ENCODE results near the gene DCN.

Gene DCN

GRCh38 chr12:91098941-91099340 is 83.7 kb downstream of the DCN start:
- DNase-seq, result no peak

DNA sequence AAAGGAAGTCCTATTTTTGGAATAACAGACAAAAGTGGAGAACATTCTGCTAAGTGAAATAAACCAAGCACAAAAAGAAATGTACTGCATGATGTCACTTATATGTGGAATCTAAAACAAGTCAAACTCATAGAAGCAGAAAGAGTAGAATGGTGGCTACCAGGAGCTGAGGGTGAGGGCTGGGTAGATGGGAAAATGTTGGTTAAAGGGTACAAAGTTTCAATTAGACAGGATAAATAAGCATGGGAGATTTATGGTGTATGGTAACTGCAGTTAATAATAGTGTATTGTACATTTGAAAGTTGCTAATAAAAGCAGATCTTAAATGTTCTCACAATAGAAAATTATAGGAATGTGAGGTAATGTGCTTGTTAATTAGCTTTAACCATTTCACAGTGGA is 84.2 kb downstream of the DCN start:
- no peak for DNase-seq

DNA sequence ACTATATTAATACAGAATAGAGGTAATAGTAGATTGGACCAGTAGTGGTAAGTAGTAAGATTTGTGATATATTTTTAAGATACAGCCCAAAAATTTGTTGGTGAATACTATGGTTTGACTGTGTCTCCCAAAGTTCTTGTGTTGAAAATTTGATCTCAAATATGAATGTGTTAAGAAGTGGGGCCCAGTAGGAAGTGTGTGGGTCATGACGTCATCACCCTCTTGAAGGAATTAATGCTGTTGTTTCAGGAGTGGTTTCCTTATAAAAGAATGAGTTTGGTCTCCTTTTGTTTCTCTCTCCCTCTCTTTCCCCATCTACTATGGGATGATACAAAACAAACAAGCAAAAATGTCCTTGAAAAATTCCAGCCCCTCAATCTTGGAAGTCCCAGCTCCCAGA is 87.7 kb downstream of the DCN start:
- no peak for DNase-seq

GRCh38 chr12:91094032-91094662 is 88.5 kb downstream of the DCN start:
- no peak for DNase-seq

DNA sequence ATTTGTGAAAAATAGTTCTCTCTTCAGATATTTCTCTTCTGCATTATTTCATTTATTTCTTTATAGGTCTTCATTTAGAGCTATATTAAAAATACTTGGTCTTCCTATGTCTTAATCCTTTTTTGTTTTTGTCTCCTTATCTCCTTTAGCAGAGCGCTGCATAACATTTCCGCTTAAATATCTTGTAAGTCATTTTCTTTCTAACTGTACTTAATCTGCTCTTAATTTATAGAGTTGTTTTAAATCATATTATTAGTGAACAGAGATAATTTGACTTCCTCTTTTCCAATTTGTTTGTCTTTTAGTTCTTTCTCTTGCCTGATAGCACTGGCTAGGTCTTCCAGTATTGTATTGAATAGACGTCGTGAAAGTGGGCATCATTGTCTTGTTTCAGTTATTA is 89.3 kb downstream of the DCN start:
- DNase-seq, result no peak

- DNase-seq, result no peak
These were observed 90.5 kb downstream of the DCN start for GRCh38 chr12:91091916-91092715.
